Prostate gland (tissue), 2 donors: ENCODE data around the gene GALNT2. TPM values are rescaled to one million over a fixed set of nuclear protein-coding genes. Genes with fewer than 3 reads are reported as not detected.

Experiments
- DNase-seq: peaks from one replicate; pipeline ENCODE4 v3.0.0-alpha.2; 2019; ENCODE audit warnings: low spot score
- H3K27ac ChIP-seq, 2 donors: fragments of 200-600 bp; sonication (generic); 2 replicates each; pipeline ENCODE4 v1.5.1; 2017 to 2019
- H3K27me3 ChIP-seq: fragments of 200-600 bp; sonication (generic); replicated peaks from 2 replicates; pipeline ENCODE4 v1.5.1; 2019; ENCODE audit not compliant: insufficient read depth
- H3K36me3 ChIP-seq, 2 donors: fragments of 200-600 bp; sonication (generic); 1 replicate in 1 of 2; 2 replicates in 1 of 2; pipeline versions ENCODE4 v1.5.1 to v1.8.1; 2017 to 2019
- H3K4me1 ChIP-seq: fragments of 200-600 bp; sonication (generic); replicated peaks from 2 replicates; pipeline ENCODE4 v1.5.1; 2019
- H3K4me3 ChIP-seq, 2 donors: fragments of 200-600 bp; sonication (generic); 2 replicates each; pipeline ENCODE4 v1.5.1; 2017 to 2019
- H3K9me3 ChIP-seq: fragments of 200-600 bp; sonication (generic); 2 replicates; pipeline ENCODE4 v1.5.1; 2017
- CTCF ChIP-seq, 4 experiments: fragments of 200-600 bp in 2 of 4; fragments of 450-650 bp in 2 of 4; sonication (generic) in 2 of 4; IDR thresholded peaks; 1 replicate in 3 of 4; 2 replicates in 1 of 4; pipeline ENCODE4 v1.5.1; 2016 to 2019; ENCODE audit warnings: antibody characterized with exemption in 4 of 4, mild to moderate bottlenecking in 2 of 4, moderate library complexity in 2 of 4
- POLR2A ChIP-seq: fragments of 450-650 bp; IDR thresholded peaks from one replicate; pipeline ENCODE4 v1.6.1; 2016; ENCODE audit warnings: antibody characterized with exemption, mild to moderate bottlenecking
- POLR2AphosphoS5 ChIP-seq: sonication (generic); formaldehyde crosslinking; IDR thresholded peaks from one replicate; pipeline ENCODE4 v1.6.1; 2017; ENCODE audit warnings: antibody characterized with exemption
- WGBS: methylation state at CpG from one replicate; pipeline ENCODE4 v1.1.5; 2018; 5-methylcytosine and 5-hydroxymethylcytosine counted together
- intact Hi-C: fragments of 100-400 bp; cut with DNase I; formaldehyde crosslinking; loops from one replicate; pipeline ENCODE4 v1.14.2; 2022
- total RNA-seq, 2 donors: library from RNA; depleted of rRNA; stranded (reverse); fragments of >200 nt; gene quantifications; one replicate each; pipeline ENCODE4 v1.1.0, GENCODE V29; 2016

Gene GALNT2
- total RNA-seq, 2 donors from 2014 or later = 34.1 to 125 TPM

- H3K27me3 ChIP-seq = no peaks in the 10 kb centered on the region
- no peak overlapping the region for H3K27ac ChIP-seq
- DNase-seq = no peak
- no peaks in the 10 kb centered on the region for H3K36me3 ChIP-seq
- intact Hi-C loops = no loop called here
- WGBS = 72% methylated on average over 5 of the region's 5 CpGs
- TF ChIP-seq POLR2AphosphoS5 = no peak
- H3K4me3 ChIP-seq = no peak overlapping the region
- H3K9me3 ChIP-seq = no peaks in the 10 kb centered on the region
- H3K4me1 ChIP-seq = no peaks in the 10 kb centered on the region
Measured at GRCh38 chr1:230142608-230143210, 75.7 kb downstream of the GALNT2 start.

GRCh38 chr1:230143534-230143933, 76.5 kb downstream of the GALNT2 start:
- H3K27me3 ChIP-seq = no peaks in the 10 kb centered on the region
- no peaks in the 10 kb centered on the region for H3K36me3 ChIP-seq
- intact Hi-C loops = no loop called here
- TF ChIP-seq CTCF (IDR thresholded peaks at IDR 0.05) = no peak
- TF ChIP-seq POLR2AphosphoS5 = no peak
- no peak for TF ChIP-seq POLR2A
- no peaks in the 10 kb centered on the region for H3K4me1 ChIP-seq
- DNase-seq = no peak
- no peaks in the 10 kb centered on the region for H3K9me3 ChIP-seq
- H3K27ac ChIP-seq = no peak overlapping the region
- WGBS = 92% methylated on average over 9 of the region's 9 CpGs
- no peak overlapping the region for H3K4me3 ChIP-seq

- H3K4me1 ChIP-seq = no peaks in the 10 kb centered on the region
- H3K9me3 ChIP-seq = no peaks in the 10 kb centered on the region
- TF ChIP-seq POLR2AphosphoS5 (no peak), CTCF (IDR thresholded peaks at IDR 0.05) (no peak), POLR2A (no peak)
- H3K36me3 ChIP-seq = no peaks in the 10 kb centered on the region
- intact Hi-C loops = no loop called here
- H3K27me3 ChIP-seq = no peaks in the 10 kb centered on the region
- no peak for DNase-seq
- WGBS = 89% methylated on average over 14 of the region's 14 CpGs
- no peak overlapping the region for H3K27ac ChIP-seq
- no peak overlapping the region for H3K4me3 ChIP-seq
Measured at GRCh38 chr1:230144010-230144614, 77.1 kb downstream of the GALNT2 start.

- TF ChIP-seq POLR2AphosphoS5 (no peak), POLR2A (no peak), CTCF (IDR thresholded peaks at IDR 0.05) (no peak)
- no peak for DNase-seq
- H3K4me3 ChIP-seq = no peak overlapping the region
- 90% methylated on average over 11 of the region's 11 CpGs for WGBS
- H3K36me3 ChIP-seq = no peaks in the 10 kb centered on the region
- intact Hi-C loops = no loop called here
- no peaks in the 10 kb centered on the region for H3K4me1 ChIP-seq
- H3K9me3 ChIP-seq = no peaks in the 10 kb centered on the region
- H3K27ac ChIP-seq = no peak overlapping the region
- H3K27me3 ChIP-seq = no peaks in the 10 kb centered on the region
Measured at GRCh38 chr1:230144758-230145504, 77.9 kb downstream of the GALNT2 start.

GRCh38 chr1:230145505-230145899, 78.5 kb downstream of the GALNT2 start:
- intact Hi-C loops = no loop called here

More at GRCh38 chr1:230145505-230145899, 78.5 kb downstream of the GALNT2 start:
- WGBS = 31% methylated on average over 8 of the region's 8 CpGs
- no peaks in the 10 kb centered on the region for H3K9me3 ChIP-seq
- DNase-seq = no peak
- no peak overlapping the region for H3K4me3 ChIP-seq
- no peaks in the 10 kb centered on the region for H3K27me3 ChIP-seq
- no peak overlapping the region for H3K27ac ChIP-seq
- TF ChIP-seq CTCF (IDR thresholded peaks at IDR 0.05) (no peak), POLR2A (no peak), POLR2AphosphoS5 (no peak)
- no peaks in the 10 kb centered on the region for H3K4me1 ChIP-seq
- no peaks in the 10 kb centered on the region for H3K36me3 ChIP-seq
